ENCODE measurements around the gene SDF2L1. TPM values are rescaled to one million over a fixed set of nuclear protein-coding genes. Genes with fewer than 3 reads are reported as not detected.

The SDF2L1 gene
- total RNA-seq, 1 donor from 2014 or later: 24.0 TPM

DNA sequence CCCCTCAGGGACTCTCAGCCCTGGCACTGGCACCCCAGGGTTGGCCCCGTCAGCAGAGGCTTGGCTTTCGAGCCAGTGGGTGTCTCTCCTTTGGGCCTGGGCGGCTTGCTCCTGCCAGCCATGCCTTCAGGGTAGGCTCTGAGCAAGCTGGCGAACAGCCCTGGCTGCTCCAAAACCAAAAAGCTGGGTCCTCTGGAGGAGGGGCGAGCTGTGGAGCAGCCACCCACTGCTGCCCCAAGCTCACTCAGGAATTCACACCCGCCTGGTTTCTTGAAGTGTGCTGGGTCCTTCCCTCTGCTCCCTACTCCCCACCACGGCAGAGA is 18.5 kb upstream of the SDF2L1 start:
- peaks cover 25% of the 10 kb centered on the region for H3K9me3 Mint-ChIP-seq (ENCODE audit: unreplicated experiment)
- H3K27me3 Mint-ChIP-seq (ENCODE audit: unreplicated experiment): peaks cover 3% of the 10 kb centered on the region
- H3K27ac Mint-ChIP-seq (ENCODE audit: unreplicated experiment): no peak overlapping the region
- no peaks in the 10 kb centered on the region for H3K36me3 Mint-ChIP-seq (ENCODE audit: unreplicated experiment)
- no peak for DNase-seq
- no peak overlapping the region for H3K4me3 Mint-ChIP-seq (ENCODE audit: unreplicated experiment)
- H3K4me1 Mint-ChIP-seq (ENCODE audit: low read depth, unreplicated experiment): peaks cover 51% of the 10 kb centered on the region
- TF ChIP-seq CTCF (IDR thresholded peaks at IDR 0.05; ENCODE audit: partially characterized antibody, unreplicated experiment): no peak

- Mint-ChIP-seq H3K27ac (ENCODE audit: unreplicated experiment) (no peak overlapping the region), H3K4me1 (ENCODE audit: low read depth, unreplicated experiment) (peaks cover 51% of the 10 kb centered on the region), H3K36me3 (ENCODE audit: unreplicated experiment) (no peaks in the 10 kb centered on the region), H3K27me3 (ENCODE audit: unreplicated experiment) (peaks cover 3% of the 10 kb centered on the region), H3K9me3 (ENCODE audit: unreplicated experiment) (peaks cover 25% of the 10 kb centered on the region), H3K4me3 (ENCODE audit: unreplicated experiment) (no peak overlapping the region)
- peak; percentile 68 for DNase-seq
- peak; percentile 66 for TF ChIP-seq CTCF (IDR thresholded peaks at IDR 0.05; ENCODE audit: partially characterized antibody, unreplicated experiment)
These were observed 17.8 kb upstream of the SDF2L1 start for GRCh38 chr22:21624120-21624879.

GRCh38 chr22:21624880-21625791 is 17.0 kb upstream of the SDF2L1 start:
- H3K4me3 Mint-ChIP-seq (ENCODE audit: unreplicated experiment): no peak overlapping the region
- H3K27ac Mint-ChIP-seq (ENCODE audit: unreplicated experiment): peak overlapping the region; percentile 8
- H3K36me3 Mint-ChIP-seq (ENCODE audit: unreplicated experiment): no peaks in the 10 kb centered on the region
- peaks cover 4% of the 10 kb centered on the region for H3K27me3 Mint-ChIP-seq (ENCODE audit: unreplicated experiment)
- H3K4me1 Mint-ChIP-seq (ENCODE audit: low read depth, unreplicated experiment): peaks cover 51% of the 10 kb centered on the region
- TF ChIP-seq CTCF (IDR thresholded peaks at IDR 0.05; ENCODE audit: partially characterized antibody, unreplicated experiment): no peak
- H3K9me3 Mint-ChIP-seq (ENCODE audit: unreplicated experiment): peaks cover 23% of the 10 kb centered on the region
- DNase-seq: no peak

DNA sequence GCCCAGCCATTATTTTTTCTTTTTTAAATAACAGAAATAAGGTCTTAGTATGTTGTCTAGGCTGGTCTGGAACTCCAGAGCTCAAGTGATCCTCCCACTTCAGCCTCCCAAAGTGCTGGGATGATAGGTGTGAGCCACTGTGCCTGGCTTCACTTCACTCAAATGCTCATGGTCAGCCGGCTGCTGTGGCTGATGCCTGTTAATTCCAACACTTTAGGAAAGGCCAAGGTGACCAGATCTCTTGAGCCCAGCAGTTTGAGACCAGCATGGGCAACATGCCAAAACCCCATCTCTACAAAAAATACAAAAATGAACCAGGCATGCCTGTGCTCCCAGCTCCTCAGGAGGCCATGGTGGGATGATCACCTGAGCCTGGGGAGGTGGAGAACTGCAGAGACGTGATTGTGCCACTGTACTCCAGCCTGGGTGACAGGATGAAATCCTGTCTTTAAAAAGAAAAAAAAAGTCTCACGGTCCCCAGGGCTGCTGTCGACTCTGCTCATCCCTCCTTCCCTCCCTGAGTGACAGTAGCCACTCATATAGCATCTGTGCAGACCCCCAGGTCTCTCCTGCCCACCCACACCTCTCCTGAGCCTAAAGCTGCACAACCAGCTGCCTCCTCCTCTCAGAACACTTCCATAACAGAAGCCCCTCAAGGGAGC is 15.9 kb upstream of the SDF2L1 start:
- DNase-seq: no peak
- H3K4me1 Mint-ChIP-seq (ENCODE audit: low read depth, unreplicated experiment): peaks cover 50% of the 10 kb centered on the region
- peaks cover 4% of the 10 kb centered on the region for H3K27me3 Mint-ChIP-seq (ENCODE audit: unreplicated experiment)
- H3K4me3 Mint-ChIP-seq (ENCODE audit: unreplicated experiment): peak overlapping the region; percentile 85
- H3K9me3 Mint-ChIP-seq (ENCODE audit: unreplicated experiment): peaks cover 21% of the 10 kb centered on the region
- H3K27ac Mint-ChIP-seq (ENCODE audit: unreplicated experiment): peak overlapping the region; percentile 95
- no peaks in the 10 kb centered on the region for H3K36me3 Mint-ChIP-seq (ENCODE audit: unreplicated experiment)
- TF ChIP-seq CTCF (IDR thresholded peaks at IDR 0.05; ENCODE audit: partially characterized antibody, unreplicated experiment): no peak

Data from glutamatergic neuron (in vitro differentiated cells).